ENCODE data around the gene PEAR1. TPM values are rescaled to one million over a fixed set of nuclear protein-coding genes. Genes with fewer than 3 reads are reported as not detected.

Gene PEAR1
- total RNA-seq, 1 experiment from 2014 or later = 0.39 TPM

DNA sequence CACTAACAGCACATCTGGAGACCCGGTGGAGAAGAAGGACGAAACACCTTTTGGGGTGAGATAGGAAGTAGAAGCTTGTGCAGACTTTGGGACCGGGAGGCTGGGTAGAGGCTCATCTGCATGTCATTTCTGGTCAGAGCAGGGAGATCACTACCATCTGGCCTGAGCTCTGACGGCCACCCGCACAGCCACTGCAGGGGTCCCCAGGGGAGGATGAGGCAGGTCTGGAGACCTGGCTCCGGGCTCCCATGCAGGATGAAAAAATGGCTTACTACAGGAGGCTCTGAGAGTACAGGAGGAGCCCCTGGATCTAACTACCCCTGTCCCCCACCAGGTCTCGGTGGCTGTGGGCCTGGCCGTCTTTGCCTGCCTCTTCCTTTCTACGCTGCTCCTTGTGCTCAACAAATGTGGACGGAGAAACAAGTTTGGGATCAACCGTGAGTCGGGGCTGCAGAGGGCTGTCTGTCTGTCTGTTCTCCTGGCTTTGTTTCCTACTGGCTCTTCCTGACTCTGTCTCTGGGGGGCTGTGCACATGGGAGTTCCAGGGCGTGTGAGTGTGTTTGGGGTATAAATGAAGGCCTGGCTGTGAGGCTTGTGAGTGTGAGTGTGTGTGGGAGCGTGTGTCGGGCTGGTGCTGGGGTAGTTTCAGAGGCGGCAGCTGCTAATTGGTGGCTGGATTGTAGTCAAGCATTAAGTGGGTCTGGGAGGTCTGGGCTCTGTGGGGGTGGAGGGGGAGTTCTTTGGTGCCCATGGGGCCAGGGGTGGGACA, 18.8 kb upstream of the PEAR1 start:
- no peak overlapping the region for H4K91ac ChIP-seq (ENCODE audit: insufficient read length, low read depth, low read length)
- no peaks in the 10 kb centered on the region for H3K4me1 ChIP-seq (ENCODE audit: insufficient read depth, low read length)
- no peak overlapping the region for H2BK5ac ChIP-seq (ENCODE audit: insufficient read length, low read length)
- H4K20me1 ChIP-seq (ENCODE audit: control insufficient read depth, insufficient read depth, insufficient read length) = no peaks in the 10 kb centered on the region
- no peak overlapping the region for H4K8ac ChIP-seq (replicated peaks; ENCODE audit: insufficient read length, low read depth, low read length)
- H2BK20ac ChIP-seq (ENCODE audit: low read depth, low read length, poor library complexity, severe bottlenecking) = no peak overlapping the region
- no peak overlapping the region for H3K18ac ChIP-seq (ENCODE audit: insufficient read length, low read depth, low read length)
- Mint-ChIP-seq H3K9me3 (no peaks in the 10 kb centered on the region; a peak in 1 of 5 replicates), H3K27ac (peak overlapping the region; percentile 1 to 54 (median 4); a peak in 2 of 7 replicates), H3K27me3 (ENCODE audit: low read depth) (peaks cover 71% of the 10 kb centered on the region), H3K4me3 (no peak overlapping the region), H3K4me1 (peaks cover 4 to 17% of the 10 kb centered on the region in 2 experiments), H3K36me3 (ENCODE audit: insufficient read depth in 1 of 3, low read depth in 3 of 3) (no peaks in the 10 kb centered on the region)
- no peak overlapping the region for H3K14ac ChIP-seq (ENCODE audit: insufficient read depth, low read length)
- H3K56ac ChIP-seq (ENCODE audit: insufficient read length, low read depth, low read length) = no peak overlapping the region
- H2BK15ac ChIP-seq (ENCODE audit: low read depth, low read length) = no peak overlapping the region
- H3K27me3 ChIP-seq (ENCODE audit: insufficient read depth, low read length) = no peaks in the 10 kb centered on the region; the same call in 1 of the 2 replicates
- H3K9ac ChIP-seq (ENCODE audit: extremely low read depth, insufficient read length, low read length) = no peak overlapping the region
- H3K79me1 ChIP-seq (ENCODE audit: insufficient read depth, low read depth, low read length, poor library complexity, severe bottlenecking) = no peaks in the 10 kb centered on the region
- no CpG with 5 or more reads among the region's 16 CpGs for WGBS (ENCODE audit: extremely low coverage, insufficient read length, low lambda C conversion rate)
- no peaks in the 10 kb centered on the region for H3K23me2 ChIP-seq (ENCODE audit: insufficient read length, low read depth, low read length, poor library complexity, severe bottlenecking)
- H2AFZ ChIP-seq (ENCODE audit: low read length) = no peak overlapping the region
- TF ChIP-seq, protein P1, sequence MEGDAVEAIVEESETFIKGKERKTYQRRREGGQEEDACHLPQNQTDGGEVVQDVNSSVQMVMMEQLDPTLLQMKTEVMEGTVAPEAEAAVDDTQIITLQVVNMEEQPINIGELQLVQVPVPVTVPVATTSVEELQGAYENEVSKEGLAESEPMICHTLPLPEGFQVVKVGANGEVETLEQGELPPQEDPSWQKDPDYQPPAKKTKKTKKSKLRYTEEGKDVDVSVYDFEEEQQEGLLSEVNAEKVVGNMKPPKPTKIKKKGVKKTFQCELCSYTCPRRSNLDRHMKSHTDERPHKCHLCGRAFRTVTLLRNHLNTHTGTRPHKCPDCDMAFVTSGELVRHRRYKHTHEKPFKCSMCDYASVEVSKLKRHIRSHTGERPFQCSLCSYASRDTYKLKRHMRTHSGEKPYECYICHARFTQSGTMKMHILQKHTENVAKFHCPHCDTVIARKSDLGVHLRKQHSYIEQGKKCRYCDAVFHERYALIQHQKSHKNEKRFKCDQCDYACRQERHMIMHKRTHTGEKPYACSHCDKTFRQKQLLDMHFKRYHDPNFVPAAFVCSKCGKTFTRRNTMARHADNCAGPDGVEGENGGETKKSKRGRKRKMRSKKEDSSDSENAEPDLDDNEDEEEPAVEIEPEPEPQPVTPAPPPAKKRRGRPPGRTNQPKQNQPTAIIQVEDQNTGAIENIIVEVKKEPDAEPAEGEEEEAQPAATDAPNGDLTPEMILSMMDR (conservative IDR thresholded peaks at IDR 0.05) = no peak
- H3K23ac ChIP-seq (ENCODE audit: insufficient read length, low read depth, low read length) = no peak overlapping the region
- H4K5ac ChIP-seq (ENCODE audit: insufficient read length, low read depth, low read length) = no peak overlapping the region
- no peak overlapping the region for H3T11ph ChIP-seq (ENCODE audit: low read length)
- no peak overlapping the region for H3K4ac ChIP-seq (ENCODE audit: low read depth, low read length)
- no peak overlapping the region for H2BK120ac ChIP-seq (ENCODE audit: low read depth, low read length, poor library complexity, severe bottlenecking)
- no peak overlapping the region for H2AK5ac ChIP-seq (ENCODE audit: insufficient read length, low read length)
- DNase-seq = no peak
- H3K4me2 ChIP-seq (ENCODE audit: insufficient read depth, insufficient read length, low read length) = no peak overlapping the region
- no peaks in the 10 kb centered on the region for H3K79me2 ChIP-seq (ENCODE audit: insufficient read depth, low read length)
- H3K27ac ChIP-seq (ENCODE audit: insufficient read length, low read depth, low read length) = no peak overlapping the region
- H3K9me3 ChIP-seq (ENCODE audit: control insufficient read depth, low read depth, low read length) = no peaks in the 10 kb centered on the region
- H2BK12ac ChIP-seq (ENCODE audit: insufficient read length, low read depth, low read length) = no peak overlapping the region
